HS-5 (cell line): Measurements from ENCODE around the gene RAI1.
"Not testable (repeated sequence)": the region's sequence is repeated elsewhere in the genome, so short reads cannot be mapped to it uniquely, and the experiment has no call there.

ENCODE experiments used
- DNase-seq: peaks from one replicate; pipeline ENCODE4 v3.0.0-alpha.2; 2012; ENCODE audit warnings: low read depth

Gene RAI1

DNA sequence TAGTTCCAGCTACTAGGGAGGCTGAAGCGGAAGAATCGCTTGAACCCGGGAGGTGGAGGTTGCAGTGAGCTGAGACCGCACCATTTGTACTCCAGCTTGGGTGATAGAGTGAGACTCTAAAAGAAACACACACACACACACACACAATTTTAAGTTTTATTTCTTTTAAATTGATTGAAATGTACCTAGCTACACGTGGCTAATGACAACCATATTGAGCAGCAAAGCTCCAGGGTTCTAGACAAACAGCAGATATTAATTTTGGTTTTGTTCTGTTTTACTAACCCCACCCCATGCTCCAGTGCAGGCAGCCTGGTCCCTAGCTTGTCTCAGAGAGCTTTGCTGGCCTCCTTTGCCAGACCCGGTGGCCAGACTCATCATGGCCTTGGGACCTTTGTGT is 16.0 kb upstream of the RAI1 start:
- DNase-seq = no peak

GRCh38 chr17:17666111-17666714 is 15.0 kb upstream of the RAI1 start:
- no peak for DNase-seq

GRCh38 chr17:17667231-17667630 is 14.0 kb upstream of the RAI1 start:
- no peak for DNase-seq

- DNase-seq = no peak
Measured at GRCh38 chr17:17667947-17668346, 13.3 kb upstream of the RAI1 start.

DNA sequence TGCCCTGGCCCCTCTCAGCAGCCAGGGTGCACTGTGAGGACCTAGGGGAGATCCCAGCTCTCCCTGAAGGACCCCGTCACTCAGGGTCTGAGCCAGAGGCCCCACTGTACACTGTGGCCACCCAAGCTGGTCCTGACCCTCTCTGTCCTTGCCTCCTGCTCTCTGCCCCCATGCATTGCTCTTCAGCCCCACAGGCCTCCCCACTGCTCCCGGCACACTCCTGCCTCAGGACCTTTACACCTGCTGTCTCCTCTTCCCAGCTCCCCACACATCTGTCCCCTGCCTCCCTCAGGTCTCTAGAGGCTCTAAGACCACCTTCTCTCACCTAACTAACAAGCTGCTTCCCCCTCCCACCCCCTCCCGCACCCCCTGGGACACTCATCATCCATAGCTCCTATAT is 12.9 kb upstream of the RAI1 start:
- no peak for DNase-seq

DNA sequence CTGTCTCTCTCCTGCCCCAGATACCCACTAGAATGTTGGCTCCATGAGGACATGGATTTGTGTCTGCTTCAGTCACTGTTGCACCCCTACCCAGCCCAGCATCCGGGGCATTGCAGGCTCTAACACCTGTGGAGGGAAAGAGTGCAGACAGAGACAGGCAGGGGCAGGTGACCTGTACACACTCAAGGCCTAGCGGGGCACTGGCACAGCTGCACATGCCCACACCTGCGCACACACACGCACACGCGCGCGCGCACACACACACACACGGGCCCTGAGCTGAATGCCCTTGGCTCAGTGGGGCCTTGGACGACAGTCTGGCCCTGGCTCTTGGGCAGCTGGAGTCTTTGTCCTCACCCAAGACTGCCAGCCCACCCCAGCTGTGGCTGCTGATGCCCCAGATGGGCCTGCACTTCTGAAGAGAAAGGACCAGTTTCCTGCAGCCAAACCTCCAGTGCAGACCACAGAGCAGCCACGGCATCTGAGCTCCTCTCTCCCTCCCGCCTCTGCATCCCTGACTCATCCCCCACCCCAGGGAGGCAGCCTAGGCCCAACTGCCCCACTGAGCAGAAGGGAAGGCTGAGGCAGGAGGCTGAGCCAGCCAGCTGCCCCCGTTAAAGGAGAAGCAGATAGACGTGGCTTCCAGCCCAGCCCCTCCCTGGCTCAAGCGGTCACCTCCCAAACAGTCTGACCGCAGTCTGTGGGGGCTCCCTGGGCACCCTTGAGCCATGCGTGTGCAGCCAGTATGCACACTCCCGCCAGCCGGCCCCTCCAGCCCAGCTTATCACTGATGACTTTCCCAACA is 12.3 kb upstream of the RAI1 start:
- DNase-seq = no peak

DNA sequence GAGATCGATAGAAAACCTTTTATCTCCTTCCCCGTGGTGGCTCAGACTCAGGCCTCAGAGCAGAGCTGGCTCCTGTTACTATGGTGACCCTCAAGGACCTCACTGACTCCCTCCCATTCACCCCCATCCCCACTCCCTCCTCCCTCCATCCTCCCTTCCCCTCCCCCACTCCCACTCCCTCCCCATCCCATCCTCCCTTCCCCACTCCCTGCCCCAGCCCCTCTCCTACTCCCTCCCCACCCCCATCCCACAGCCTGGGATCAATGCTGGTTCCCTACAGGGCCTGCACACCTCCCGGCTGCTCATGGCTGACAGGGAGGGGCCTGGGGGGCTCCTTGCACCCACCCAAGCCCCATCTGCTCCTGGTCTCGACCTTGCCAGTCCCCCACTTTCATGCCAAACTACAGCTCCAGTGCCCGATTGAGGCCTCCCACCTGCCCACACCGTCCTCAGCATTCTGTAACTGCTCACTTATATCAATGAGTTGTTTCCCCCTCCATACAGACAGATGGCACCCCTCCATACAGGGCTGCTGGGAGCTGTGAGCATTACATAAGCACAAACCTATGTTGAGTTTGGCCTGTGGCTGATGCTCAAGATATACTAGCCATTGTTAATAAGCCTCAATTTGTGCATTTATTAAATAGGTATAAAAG is 11.6 kb upstream of the RAI1 start:
- no peak for DNase-seq

DNA sequence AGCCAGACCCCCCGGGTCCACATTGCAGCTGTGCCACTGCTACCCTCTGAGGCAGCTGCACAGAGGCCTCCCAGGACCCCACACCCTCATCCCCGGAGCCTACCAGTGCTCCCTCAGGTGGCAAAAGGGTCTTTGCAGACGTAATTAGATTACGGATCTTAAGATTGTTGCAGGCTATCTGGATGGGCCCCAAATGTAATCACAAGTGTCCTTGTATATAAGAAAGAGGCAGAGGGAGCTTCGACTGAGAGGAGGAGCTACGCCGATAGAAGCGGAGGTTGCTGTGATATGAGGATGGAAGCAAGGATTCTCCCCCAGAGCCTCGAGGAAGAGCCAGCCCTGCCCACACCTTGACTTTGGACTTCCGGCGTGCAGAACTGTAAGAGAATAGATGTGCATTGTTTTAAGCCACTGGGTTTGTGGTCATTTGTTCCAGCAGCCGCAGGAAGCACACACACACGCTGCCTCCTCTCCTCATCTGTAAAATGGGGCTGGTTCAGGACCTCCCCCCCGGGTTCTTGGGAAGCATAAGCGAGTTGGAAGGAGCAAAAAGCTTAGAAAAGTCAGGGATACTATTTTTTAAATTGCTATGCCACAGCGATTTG is 10.5 kb upstream of the RAI1 start:
- no peak for DNase-seq

GRCh38 chr17:17671369-17672129 is 9.7 kb upstream of the RAI1 start:
- DNase-seq = no peak

DNA sequence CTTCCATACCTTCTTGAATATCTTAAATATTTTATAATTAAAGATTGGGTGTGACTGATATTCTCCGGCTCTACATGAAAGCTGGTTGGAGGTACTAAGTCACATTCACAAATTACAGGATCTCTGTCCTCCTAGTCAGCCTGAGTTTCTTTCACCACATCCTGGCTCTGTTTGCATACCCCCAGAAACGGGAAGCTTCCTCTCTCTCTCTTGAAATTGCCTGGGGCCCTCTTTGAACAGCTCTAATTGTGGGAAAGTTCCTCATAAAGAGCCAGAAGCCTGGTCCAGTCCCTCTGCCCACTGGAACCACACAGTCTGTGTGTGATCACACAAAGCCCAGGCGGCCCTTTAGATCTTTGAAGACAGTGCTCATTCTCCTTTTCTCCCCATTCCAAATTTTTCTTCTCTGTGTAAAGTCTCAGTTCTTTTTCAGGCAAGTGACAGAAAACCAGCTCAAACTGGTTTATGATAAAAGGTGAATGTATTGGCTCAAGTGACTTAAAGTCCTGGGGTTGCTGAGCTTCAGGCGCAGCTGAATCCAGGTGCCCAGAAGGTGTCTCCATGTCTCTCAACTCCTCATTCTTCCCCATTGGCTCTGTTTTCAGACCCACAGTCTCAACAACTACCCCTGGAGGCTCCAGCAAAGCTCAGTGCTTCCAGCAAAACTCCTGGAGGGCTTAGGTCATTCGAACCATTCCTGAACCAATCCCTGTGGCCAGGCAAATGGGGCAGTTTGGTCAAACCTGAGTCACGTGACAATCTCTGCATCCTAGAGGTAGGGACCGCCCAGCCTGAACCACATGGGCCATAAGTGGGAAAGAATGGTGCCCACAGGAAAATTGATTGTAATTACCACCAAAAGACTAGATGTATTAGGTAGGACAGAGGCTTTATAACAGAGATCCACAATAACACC is 8.5 kb upstream of the RAI1 start:
- DNase-seq = no peak

DNA sequence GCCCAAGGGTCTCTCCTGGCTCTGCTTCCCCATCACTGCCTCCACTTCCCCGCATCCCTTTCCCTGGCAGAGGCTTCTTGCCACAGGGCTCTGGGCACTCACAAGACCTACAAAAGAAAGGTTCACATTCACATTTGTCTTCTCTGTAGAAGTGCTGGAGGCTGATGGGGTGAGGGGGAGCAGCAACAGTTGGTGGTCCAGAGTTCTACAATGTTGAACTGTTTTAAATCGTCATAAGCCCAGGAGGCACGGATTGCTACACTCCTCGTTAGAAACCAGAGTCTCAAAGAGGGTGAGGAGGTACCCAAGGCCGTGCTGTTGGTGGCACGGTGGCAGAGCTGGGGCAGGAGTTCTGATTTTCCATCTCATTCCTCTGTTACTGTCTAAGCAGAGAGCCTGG is 5.8 kb upstream of the RAI1 start:
- no peak for DNase-seq

- no peak for DNase-seq
Measured at GRCh38 chr17:17675925-17676534, 5.2 kb upstream of the RAI1 start.

- no peak for DNase-seq
Measured at GRCh38 chr17:17676752-17677151, 4.5 kb upstream of the RAI1 start.

- DNase-seq = no peak
Measured at GRCh38 chr17:17677299-17678040, 3.8 kb upstream of the RAI1 start.

DNA sequence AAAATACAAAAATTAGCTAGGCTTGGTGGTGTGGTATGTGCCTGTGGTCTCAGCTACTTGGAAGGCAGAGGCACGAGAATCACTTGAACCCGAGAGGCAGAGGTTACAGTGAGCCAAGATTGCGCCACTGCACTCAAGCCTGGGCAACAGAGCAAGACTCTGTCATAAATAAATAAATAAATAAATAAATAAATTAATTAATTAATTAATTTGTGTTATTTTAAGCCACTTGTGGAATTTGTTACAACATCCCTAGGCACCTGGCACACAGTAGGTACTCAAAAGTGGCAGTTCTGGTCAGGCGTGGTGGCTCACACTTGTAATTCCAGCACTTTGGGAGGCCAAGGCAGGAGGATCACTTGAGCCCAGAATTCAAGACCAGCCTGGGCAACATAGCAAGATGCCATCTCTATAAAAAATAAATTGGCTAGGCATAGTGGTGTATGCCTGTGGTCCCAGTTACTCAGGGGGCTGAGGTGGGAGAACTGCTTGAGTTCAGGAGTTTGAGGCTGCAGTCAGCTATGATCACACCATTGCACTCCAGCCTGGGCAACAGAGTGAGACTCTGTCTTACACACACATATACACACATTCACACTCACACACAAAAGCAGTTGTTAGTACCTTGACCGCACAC is 3.1 kb upstream of the RAI1 start:
- DNase-seq = not testable (repeated sequence)

DNA sequence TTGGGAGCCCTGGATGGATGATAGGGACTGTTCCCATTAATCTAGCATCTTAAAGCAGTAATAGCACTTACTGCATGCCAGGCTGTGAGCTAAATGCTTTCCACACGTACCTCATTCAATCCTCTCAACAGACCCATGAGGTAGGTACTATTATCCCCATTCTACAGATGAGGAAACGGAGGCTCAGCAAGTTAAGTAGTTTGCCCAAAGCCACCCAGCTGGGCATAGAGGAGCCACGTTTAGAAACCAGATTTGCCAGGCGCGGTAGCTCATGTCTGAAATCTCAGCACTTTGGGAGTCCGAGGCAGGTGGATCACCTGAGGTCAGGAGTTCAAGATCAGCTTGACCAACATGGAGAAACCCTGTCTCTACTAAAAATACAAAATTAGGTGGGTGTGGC is 2.0 kb upstream of the RAI1 start:
- no peak for DNase-seq

DNA sequence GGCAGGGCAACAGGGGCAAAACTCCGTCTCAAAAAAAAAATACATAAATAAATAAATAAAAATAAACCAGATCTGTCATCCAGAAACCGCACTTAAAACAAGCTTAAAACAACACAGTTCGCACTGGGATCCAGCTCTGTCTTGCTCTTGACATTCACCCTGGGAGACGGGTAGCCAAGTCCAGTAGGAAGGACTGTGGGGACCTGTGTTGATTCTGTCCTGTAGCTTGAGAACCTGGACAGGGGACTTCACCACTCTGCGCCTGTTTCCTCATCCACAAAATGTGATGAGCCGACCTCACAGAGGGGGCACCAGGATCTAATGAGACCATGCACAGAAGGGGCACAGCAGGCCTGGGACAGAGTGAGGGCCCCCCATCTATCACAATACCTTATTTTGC is 1.5 kb upstream of the RAI1 start:
- no peak for DNase-seq

DNA sequence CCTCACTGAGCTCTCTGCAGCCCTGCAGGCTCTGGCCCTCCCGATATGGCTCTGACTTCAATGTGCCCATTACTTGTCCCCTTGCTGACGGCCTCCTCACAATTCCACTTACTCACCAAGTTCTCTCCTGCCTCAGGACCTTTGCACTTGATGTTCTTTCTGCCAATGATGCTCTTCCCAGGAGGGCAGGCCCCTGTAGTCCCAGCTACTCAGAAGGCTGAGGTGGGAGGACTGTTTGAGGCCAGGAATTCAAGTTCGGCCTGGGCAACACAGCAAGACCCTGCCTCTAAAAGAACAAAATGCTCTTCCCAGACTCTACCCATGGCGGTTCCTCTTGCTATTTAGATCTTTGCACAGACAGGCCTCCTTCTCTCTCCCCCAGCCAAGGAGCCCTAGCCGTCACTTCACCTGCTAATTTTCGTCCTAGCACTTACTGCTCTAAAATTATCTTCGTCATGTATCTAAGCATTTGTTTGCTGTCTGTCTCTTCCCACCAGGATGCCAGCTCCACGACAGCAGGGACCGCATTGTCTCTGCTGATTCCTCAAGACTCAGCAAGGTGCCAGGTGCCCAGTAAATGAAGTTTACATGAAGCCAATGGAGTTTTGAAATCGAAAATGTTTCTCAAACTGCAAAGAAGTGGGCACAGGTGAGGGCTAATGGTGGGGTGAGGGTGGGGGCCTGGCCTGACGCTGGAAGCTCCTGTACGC is 626 bp upstream of the RAI1 start:
- DNase-seq = no peak

- DNase-seq = no peak
Measured at GRCh38 chr17:17681744-17682292, 560 bp downstream of the RAI1 start.
